HG02623 (cell line): ENCODE data around the gene NFE2L2.
"Not testable (repeated sequence)": the region's sequence is repeated elsewhere in the genome, so short reads cannot be mapped to it uniquely, and the experiment has no call there.

Experiments used
- ATAC-seq: cut with Tn5 transposase; IDR thresholded peaks from one replicate; pipeline ENCODE4 v1.9.1; 2021; ENCODE audit warnings: moderate library complexity; ENCODE audit not compliant: unreplicated experiment

The NFE2L2 gene

GRCh38 chr2:177239932-177240630, 24.4 kb downstream of the NFE2L2 start:
- peak; percentile 47 for ATAC-seq

DNA sequence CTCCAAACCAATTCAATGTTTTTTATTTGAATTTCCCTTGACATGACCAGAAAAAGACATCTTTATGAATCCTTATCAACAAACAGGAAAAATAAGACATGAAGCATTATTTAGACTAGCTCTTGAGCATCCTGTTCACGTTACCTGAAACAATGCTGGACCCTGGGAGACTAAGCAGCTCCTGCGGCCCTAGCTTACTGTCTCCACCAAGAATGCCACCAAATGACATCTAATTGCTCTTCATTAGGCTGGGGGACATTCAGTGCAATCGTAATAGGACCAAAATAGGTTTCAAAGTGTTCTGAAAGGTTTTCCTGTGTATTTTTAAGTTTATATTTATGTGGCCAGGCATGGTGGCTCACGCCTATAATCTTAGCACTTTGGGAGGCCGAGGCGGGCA, 25.5 kb downstream of the NFE2L2 start:
- no peak for ATAC-seq

DNA sequence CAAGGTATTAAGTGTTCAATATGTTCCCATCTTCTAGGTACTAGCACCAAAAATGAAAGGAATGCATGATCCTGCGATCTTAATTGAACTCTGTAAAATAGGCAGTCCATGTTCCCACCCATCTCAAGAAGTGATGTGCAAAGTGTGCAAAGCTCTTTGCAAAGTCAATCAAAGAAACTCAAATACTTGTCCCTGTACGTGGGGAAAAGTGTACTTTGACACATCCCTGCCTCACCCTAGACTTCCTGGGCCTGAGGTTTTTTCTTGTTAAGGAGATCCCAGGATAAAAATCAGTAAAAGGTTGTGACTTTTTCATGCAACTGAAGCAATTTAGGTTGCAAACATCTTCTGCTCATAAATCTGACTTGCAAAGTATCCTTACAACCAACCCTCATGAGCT, 26.6 kb downstream of the NFE2L2 start:
- no peak for ATAC-seq

DNA sequence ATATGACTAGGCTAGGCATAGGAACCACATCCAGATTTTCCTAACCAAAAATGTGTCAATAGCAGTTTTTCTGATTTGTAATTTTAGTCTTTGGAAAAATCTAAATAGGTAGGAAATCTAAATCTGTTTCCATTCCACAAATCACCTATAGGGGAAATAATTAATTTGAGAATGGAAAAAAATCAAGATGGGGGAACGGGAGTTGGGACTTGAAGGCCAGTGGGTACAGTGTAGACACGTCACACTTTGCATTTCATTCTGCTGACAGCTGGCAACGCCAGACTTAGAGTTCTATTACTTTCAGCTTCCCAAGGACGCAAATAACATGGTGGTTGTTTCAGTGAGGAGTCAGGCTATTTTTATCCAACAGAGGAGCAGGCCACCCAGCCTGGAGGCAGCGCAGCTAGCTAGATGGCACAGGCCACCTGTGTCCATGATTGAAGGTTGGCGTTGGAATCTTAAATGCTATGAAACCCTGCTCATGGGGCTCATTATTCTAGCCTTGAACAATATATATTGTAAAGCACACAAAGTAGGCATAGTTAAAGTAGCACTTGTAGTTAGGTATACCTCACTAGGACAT, 28.6 kb downstream of the NFE2L2 start:
- ATAC-seq = no peak

DNA sequence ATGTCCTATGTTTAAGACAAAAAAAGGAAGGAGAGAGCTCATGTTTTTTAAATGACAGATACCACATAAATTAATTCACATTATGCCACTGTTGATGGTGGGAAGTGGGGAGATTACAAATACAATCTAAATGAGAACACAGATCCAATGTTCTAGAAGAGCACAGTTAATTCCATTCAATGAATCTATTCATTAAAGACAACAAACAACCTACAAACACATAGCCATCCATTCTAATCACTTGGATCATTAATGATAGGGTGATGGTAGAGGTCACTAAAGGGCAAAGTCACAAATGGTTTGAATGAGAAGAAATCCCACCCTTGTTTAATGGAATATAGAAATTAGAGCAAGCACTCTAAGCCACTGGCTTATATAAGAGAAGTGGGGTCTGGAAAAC, 30.3 kb downstream of the NFE2L2 start:
- no peak for ATAC-seq

GRCh38 chr2:177232098-177232704, 32.3 kb downstream of the NFE2L2 start:
- no peak for ATAC-seq

DNA sequence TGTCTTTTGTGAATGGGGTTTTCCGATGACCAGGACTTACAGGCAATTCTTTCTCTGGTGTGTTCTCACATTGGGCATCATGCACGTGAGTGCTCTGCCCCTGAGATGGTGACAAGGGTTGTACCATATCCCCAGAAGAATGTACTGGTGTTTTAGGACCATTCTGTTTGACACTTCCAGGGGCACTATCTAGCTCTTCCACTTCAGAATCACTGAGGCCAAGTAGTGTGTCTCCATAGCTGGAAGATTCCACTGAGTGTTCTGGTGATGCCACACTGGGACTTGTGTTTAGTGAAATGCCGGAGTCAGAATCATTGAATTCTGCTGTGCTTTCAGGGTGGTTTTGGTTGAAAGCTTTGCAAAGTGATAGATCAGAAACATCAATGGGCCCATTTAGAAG, 33.3 kb downstream of the NFE2L2 start:
- ATAC-seq = no peak

DNA sequence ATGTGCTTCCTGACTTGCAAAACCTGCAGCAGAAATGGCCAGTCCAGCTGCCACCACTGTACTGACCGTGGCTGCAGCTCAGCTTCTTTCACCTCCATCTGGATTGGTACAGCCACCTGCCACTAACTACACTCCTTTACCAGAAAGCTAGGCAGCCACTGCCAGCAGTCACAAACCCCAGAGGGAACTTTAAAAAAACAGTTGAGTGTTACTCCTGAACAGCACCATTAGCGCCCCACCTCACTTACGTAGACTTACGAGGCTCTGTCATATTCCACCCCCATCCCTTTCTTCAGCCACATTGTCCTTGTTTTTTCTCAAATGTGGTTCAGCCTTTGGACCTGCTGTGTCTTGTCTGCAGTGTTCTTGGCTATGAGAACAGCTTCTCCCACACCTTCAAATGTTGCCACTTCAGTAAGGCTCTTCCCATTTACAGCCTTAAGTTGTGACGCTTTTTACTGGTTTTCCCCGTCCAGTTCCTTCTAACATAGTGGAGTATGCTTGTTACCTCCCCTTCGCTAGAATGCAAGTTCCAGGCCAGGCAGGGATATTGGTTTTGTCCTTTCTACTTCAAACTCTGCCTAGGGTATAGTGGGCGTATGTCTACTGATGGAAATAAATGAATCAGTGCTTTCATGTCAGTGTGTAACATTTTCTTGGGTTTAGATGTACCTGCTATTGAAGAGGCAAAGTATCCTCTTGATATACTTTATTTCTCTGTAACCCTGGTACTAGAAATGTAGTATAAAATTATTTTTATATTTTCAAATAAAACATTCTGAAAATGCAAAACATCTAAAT, 34.9 kb downstream of the NFE2L2 start:
- ATAC-seq = no peak

GRCh38 chr2:177225965-177226360, 38.6 kb downstream of the NFE2L2 start:
- ATAC-seq = no peak

- ATAC-seq = not testable (repeated sequence)
Measured at GRCh38 chr2:177223436-177223835, 41.1 kb downstream of the NFE2L2 start.

GRCh38 chr2:177221970-177222369, 42.6 kb downstream of the NFE2L2 start:
- ATAC-seq = no peak

DNA sequence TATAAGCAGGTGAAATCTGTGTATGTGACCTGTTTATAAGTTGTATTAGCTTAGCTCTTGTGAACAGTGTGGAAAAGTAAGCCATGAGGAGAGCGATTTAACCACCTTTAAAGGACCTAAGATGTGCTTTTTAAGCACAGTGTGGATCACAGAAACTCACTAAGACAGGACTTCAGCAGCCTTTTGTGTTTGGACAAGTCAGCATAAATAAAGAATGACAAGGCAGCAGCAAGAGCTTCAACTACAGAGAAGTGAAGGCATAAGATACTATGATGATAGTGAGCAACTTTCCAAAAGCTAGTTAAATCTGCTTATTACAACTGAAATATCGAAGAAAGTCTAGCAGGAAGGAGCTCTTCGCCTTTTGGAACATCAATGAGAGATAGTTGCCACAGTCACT, 43.0 kb downstream of the NFE2L2 start:
- no peak for ATAC-seq

- ATAC-seq = not testable (repeated sequence)
Measured at GRCh38 chr2:177219787-177220186, 44.7 kb downstream of the NFE2L2 start.

GRCh38 chr2:177217247-177217843, 47.2 kb downstream of the NFE2L2 start:
- no peak for ATAC-seq

DNA sequence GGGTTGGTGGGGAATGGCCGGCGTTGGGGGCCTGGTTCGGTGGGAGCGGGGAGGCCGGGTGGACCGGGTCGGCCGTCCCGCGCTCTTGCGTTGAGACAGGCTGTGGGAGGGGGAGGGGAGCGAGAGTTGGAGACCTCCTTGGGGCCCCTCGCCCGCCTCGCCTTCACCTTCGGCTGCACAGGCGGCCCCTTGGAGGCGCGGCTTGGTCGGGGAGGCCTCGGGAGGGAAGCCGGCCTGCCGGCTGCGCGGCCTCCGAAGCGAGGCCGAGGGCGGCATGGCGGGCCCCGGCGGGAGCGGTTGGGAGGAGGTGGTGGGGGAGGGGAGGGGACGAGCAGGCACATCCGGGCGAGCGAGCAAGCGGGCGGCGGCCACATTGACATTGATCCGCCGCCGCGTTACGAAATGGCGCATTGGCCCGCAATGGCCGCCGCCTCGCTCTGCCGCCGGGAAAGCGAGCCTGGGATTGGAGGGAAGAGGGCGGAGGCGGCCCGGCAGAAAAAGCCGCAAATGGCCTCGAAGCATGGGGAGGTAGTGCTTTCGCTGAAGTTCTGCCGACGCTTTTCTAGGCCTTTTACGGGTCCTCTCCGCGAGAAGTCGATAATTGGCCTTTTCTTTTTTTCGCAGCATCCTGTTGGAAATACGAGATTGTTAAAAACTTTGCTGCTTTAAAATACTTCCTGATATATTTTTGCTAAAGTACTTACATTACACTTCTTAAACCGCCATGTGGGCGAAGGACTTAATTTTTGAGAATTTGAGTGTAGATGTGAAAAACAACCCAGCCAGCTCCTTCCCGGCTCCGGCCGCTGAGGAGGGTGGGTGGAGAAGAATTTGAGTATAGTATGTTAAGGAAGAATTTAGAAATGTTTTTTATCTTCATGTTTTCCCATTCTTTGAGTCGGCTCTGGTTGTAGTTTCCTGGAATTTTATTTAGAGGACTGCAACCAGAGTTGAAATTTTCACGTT, 51.4 kb downstream of the NFE2L2 start:
- ATAC-seq = peak; percentile 52

DNA sequence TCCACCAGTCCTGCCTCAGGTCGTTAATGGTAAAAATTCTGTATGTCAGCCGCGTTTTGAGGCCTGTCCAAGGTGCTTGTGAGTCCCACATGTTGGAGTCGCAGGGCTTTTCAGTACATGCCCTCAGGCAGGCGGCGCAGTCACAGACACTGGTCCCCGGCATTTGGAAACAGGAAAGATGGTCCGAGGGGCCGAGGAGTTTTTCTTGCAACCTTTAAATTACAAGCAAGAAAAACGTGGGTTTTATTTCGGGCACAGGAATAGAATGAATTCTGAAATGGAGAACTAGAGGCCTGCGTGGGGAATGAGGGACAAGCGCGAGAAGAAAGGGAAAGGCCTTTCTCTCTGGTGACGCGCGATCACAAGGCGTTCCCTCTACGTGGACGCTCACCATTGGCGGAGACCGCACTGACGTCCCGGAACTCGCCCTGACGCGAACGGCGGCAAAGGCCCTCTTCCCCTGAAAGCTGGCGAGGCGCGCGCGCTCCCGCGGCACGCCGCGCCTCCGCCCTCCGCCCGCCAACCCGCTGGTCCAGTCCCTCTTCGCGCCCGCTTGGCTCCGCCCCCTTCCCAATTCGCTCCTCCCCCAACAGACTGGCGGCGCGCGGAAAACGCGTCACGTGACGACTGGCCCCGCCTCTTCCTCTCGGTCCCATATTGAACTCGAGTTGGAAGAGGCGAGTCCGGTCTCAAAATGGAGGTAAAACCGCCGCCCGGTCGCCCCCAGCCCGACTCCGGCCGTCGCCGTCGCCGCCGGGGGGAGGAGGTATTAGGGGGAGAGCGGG, 52.2 kb downstream of the NFE2L2 start, which contains the start of gene HNRNPA3:
Gene HNRNPA3 (plus strand): TSS at position 689 of the 785 bp plus-strand sequence. CDS start 6 bp downstream, at position 695.
- ATAC-seq = peak; percentile 85

- ATAC-seq = no peak
Measured at GRCh38 chr2:177211576-177212105, 52.9 kb downstream of the NFE2L2 start.

- no peak for ATAC-seq
Measured at GRCh38 chr2:177211169-177211568, 53.4 kb downstream of the NFE2L2 start.

GRCh38 chr2:177207101-177207500, 57.4 kb downstream of the NFE2L2 start:
- ATAC-seq = peak; percentile 80
